HG03565 (cell line): Measurements from ENCODE around the gene KIF17.

ENCODE experiments used
- ATAC-seq: cut with Tn5 transposase; IDR thresholded peaks from one replicate; pipeline ENCODE4 v1.9.1; 2021; ENCODE audit warnings: mild to moderate bottlenecking, moderate library complexity; ENCODE audit not compliant: unreplicated experiment

Gene KIF17

GRCh38 chr1:20663365-20663764 lies 54.4 kb downstream of the KIF17 start:
- ATAC-seq, result no peak

GRCh38 chr1:20662110-20662475 lies 55.7 kb downstream of the KIF17 start:
- ATAC-seq, result no peak

- ATAC-seq, result peak; percentile 89
Measured at GRCh38 chr1:20661207-20662109, 56.3 kb downstream of the KIF17 start, which contains the start of gene DDOST. Gene DDOST (minus strand): TSS chr1:20661369. CDS start chr1:20661350, 19 bp downstream.

- ATAC-seq, result no peak
Measured at GRCh38 chr1:20660847-20661206, 57.0 kb downstream of the KIF17 start.

DNA sequence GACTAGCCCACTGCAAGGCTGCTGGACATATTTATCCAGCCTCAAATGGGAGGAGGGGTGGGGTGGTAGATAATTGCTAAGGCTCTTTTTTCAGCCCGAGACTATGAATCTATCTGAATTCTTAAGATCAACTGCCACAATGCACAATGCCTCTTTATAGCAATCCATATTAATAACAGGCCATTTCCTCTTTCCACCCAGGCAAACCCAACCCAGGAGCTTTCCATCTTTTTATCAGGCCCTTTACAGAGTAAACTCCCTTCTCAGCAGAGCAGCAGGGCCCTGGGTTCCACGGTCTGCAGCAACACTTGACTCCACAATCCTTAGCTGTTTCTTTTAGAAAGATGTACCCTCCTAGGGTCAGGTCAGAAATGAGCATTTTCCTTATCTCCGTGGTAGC lies 57.4 kb downstream of the KIF17 start:
- no peak for ATAC-seq

DNA sequence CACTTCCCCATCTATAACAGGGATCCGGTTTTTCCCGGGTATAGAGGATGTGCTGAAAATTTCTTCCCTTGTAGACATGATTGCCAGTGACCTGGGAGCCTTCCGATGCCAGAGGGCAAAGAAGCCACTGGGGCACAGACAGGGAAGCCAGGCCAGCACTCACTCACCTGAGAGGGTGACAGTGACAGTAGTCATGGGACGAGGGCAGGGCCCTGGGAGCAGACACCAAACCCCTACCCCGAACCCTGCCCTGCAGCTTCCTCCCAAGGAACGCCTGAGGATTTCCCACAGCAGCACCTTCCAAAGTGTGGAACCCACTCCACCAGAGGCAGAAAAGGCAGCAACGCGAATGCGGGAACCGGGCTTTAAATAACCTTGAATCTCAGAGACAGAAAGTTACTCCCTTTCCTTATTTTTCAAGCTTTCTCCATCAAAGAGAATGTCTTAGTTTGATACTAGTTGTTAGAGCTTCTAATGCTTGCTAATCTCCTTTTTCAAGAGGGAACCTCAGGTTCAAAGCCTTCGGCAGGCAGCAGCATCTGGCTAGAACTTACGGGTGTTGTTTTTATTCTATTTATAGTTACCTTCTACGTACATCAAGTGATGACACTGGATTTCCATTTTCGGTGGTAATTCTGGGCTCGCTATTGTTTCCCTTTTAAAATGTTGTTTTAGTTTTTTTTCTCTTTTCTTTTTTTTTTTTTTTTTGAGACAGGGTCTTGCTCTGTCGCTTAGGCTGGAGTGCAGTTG lies 59.5 kb downstream of the KIF17 start:
- ATAC-seq, result no peak

DNA sequence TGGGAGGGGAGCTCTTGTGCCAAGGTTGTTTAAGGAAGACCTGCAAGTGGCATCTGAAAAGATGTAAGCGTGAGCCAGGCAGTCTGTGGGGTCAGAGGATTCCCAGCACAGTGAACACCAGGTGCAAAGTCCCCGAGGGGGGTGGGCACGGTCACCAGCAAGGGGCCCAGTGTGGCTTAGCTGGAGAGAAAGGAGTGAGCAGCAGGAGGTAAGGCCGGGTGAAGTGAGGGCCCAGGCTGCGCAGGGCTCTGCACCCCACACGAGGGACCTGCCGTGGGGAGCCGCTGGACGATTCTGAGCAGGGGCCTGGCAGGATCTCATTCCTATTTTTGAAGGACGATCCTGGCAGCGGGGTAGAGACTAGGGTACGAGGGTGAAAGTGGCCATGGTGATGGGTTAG lies 60.8 kb downstream of the KIF17 start:
- no peak for ATAC-seq

DNA sequence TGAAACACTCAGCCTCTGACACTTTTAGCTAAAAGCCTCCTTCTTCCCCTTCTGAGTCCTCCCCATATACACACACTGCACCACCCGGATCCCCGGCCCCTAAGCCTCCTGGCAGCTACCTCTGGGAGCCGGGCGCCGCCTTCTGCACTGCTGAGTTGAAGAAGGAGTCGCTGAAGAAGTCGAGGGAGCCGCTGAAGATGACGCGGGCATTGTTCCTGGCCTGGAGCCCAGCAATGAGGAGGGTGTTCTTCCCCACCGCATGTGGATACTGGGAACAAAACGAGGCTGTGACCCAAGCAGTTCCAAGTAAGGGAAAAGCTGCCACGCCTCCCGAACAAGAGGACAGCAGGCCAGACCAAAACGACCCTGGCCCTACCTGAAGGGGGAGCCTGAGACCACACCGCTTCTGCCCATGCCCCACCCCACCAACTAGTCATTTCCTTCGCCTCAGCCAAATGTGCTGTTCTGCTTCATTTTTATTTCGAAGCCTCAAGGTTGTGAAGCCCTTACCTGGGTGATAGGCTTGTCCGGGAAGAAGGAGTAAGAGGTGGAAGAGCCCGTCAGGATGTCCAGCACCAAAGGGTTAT lies 63.6 kb downstream of the KIF17 start:
- ATAC-seq, result no peak

GRCh38 chr1:20652300-20652699 lies 65.5 kb downstream of the KIF17 start:
- no peak for ATAC-seq

GRCh38 chr1:20648946-20649345 lies 68.9 kb downstream of the KIF17 start:
- no peak for ATAC-seq

- no peak for ATAC-seq
Measured at GRCh38 chr1:20648438-20648837, 69.4 kb downstream of the KIF17 start.

DNA sequence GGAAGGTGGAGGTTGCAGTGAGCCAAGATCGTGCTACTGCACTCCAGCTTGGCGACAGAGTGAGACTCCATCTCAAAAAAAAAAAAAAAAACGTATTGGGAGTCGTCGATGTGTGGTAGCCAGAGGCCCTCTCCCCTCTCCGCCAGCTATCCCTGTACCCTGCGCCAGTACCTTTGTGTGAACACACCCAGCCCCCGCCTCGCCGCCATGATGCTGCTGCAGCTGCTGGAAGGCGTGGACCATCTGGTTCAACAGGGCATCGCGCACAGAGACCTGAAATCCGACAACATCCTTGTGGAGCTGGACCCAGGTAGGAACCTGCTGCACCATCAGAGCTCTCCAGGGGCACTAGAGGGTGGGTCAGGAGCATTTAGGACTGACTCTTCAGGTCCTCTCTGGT lies 72.4 kb downstream of the KIF17 start:
- no peak for ATAC-seq

DNA sequence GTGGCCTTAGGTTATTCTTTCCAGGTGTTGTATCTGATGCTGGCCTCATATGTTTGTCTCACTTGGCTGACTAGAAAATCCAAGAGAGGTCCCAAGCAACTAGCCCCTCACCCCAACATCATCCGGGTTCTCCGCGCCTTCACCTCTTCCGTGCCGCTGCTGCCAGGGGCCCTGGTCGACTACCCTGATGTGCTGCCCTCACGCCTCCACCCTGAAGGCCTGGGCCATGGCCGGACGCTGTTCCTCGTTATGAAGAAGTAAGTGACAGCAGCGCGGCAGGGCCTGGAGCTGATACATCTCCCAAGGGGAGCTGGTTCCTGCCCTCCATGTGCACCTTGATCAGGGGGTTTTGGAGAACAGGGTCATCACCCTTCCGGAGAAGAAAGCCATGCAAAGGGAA lies 73.4 kb downstream of the KIF17 start:
- ATAC-seq, result no peak

DNA sequence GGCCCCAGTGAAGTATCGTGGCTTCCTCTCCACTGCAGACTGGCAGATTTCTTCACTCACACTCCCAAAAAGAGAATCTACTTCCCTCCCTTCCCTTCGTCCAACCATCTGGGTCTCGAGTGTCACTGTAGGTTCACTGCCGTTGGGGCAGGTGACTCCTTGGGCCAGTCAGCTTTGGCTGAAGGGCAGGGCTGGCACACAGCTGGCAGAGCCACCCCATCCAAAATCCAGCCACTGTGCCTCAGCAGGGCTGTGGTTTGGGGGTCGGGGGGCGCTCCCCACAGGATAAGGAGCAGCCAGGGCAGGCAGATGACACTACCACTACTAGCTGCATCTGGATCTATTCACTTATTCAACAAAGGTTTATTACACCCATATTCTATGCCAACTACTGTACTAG lies 74.7 kb downstream of the KIF17 start:
- ATAC-seq, result no peak

- no peak for ATAC-seq
Measured at GRCh38 chr1:20641975-20642374, 75.8 kb downstream of the KIF17 start.

DNA sequence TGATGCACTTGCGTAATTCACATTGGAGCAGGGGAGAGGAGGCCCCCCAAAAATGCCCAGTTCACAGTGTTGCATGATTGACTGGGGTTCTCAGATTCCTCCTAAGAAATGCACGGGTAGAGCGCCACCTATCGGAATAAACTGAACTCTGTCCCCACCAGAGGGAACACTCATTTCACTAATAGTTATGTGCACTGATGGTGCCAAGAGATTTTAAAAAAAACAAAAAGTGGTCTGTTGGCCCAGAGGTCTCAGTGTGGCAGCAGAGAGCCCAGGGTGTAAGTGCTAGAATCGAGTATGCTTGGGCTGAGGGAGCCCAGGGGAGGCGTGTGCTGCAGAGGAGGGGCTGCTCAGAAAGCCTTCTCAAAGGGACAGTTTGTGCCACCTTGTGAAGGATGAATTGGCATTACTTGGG lies 77.6 kb downstream of the KIF17 start:
- ATAC-seq, result no peak

GRCh38 chr1:20636785-20637347 lies 80.9 kb downstream of the KIF17 start:
- ATAC-seq, result no peak

DNA sequence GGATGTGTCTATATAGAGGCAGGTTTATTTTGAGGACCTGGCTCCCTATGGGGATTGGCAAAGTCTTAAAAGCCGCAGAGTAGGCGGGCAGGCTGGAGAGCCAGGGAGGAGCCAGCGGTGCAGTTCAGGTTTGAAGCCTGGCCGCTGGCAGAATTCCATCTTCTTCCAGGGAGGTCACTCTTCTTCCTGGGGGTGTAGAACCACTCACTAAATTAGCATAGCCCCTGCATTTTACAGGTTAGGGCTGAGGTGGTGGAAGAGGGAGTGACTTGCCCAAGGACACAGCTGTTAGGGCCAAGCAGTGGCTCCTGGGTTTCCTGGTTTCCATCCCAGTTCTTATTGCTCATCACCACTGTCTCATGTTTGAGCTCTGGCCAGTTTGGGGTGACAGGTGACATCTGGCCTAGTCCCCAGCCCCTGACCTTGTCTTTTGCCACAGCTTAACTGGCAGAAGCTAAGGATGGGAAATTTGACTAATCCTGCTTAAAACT lies 83.2 kb downstream of the KIF17 start:
- ATAC-seq, result no peak

- no peak for ATAC-seq
Measured at GRCh38 chr1:20634065-20634593, 83.7 kb downstream of the KIF17 start.

GRCh38 chr1:20633190-20634064 lies 84.4 kb downstream of the KIF17 start, which contains the start of gene PINK1:
Gene PINK1 (plus strand): TSS chr1:20633458. CDS start chr1:20633549, 91 bp downstream.
- peak; percentile 47 for ATAC-seq
